ENCODE data around the gene NXNL2.

Gene NXNL2

DNA sequence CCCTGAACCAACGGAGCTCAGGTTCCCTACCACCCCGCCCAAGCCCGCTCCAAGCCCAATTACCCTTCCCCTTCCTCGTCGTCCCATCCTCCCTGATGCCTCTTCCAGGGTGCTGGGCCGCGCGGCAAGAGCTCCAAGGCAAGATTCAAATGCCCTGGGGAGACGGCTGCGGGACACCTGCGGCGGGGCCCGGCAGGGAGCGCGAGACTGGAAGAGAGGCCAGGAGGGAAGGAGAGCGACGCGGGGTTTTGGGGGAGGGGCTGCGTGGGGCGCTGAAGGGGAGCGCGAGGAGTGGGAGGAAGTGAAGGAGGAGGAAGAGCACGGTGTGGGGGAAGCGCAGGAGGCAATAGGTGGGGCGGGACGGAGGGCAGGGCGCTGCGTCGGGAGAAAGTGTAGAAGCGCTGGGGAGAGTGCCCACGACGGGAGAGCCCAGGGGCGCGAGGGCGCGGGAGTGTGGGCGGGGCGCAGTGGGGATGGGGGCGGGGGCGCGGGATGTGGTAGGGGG is 975 bp upstream of the NXNL2 start:
- ATAC-seq, result no peak

GRCh38 chr9:88535226-88536022 is 446 bp downstream of the NXNL2 start:
- no peak for ATAC-seq

- ATAC-seq, result no peak
These were observed 996 bp downstream of the NXNL2 start for GRCh38 chr9:88536023-88536324.

DNA sequence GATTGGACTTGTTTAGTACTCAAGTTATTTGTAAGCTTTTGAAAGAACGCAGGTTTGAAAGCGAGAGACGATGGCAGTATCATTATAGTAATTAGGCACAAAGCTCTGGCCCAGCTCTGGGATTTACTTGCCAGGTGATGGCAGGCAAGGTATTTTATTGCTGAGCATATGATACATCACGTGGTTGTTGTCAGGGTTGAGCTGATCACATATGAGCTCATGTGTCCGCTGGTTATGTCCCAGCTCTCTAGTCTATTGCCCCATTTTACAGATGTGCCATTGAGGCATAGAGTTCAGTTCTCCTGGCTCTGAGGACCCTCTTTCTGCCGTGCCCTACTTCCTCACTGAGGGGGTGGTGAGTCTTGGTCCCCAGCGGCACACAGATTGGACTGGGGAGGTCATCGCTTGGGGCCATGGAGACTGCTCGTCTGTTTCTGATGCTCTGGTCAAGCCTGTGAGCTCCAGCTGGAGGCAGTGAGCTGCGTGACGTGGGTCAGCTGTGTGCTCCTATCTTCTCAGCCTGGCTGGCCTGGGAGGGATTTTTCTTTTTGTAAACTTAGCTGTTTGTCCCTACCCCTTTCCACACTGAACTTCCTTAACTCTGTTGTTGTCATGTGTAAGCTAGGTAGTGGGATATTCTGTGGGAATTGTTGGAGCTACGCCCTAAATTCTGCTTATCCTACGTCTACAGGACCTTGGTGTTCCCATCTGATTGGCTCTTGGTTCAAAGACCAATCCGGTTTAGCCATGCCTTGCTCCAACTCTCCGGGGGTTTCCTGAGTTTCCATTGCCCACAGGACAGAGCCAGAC is 2.2 kb downstream of the NXNL2 start:
- ATAC-seq, result no peak

DNA sequence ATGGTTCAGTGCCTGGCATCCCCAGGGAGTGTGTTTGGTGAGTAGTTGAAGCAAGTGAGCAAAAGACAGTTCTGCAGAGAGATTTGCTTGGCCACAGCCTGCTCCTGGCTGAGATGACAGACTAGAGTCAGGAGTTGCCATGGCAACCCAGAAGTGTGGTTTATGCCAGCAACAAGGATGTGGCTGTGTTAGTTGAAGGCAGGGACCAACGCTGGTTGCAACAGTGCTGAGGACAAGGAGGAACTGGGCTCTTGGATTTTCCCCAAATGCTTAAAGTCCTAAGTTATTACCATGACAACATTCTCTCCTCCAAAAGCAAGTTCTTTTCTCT is 2.7 kb downstream of the NXNL2 start:
- ATAC-seq, result peak in 1 of 2 donors; percentile 8

GRCh38 chr9:88538311-88539085 is 3.5 kb downstream of the NXNL2 start:
- no peak for ATAC-seq

DNA sequence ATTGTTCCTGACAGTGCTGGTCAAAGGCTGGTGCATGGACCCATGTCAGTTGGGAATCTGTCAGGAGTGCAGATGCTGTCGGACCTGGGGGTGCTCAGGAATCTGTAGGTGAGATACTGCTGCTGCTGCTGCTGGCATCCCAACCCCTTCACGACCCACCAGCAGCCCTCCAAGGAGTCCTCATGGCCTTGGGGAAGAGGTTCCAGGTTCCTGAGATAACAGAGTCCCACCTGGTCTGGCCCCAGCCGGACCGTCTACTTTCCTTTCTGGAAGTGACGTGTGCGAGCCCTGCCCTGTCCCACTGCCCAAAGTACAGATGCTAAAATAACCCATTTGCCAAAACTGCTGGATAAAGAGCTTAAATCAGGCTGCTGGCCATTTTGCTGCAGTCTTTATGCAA is 4.3 kb downstream of the NXNL2 start:
- ATAC-seq, result no peak

DNA sequence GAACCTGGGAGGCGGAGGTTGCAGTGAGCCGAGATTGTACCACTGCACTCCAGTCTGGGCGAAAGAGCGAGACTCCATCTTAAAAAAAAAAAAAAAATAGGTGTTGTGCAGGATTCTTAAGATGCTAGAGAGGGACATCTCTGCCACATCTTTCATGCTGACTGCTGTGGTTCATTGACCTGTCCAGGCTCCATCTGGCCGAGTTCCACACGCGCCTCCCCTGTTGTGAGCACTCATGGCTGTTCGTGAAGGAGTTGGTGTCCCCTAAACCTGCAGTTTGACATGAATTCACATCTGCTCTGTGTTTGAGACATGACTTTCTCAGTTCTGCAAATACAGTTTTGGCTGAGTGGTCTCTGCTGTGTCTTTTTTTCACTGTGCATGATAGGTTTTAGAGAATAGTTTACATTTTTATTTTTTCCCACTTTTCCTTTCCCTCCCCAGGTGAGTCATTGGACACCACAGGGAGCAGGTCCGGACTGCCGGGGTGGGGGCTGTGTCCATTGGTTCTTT is 5.3 kb downstream of the NXNL2 start:
- no peak for ATAC-seq

DNA sequence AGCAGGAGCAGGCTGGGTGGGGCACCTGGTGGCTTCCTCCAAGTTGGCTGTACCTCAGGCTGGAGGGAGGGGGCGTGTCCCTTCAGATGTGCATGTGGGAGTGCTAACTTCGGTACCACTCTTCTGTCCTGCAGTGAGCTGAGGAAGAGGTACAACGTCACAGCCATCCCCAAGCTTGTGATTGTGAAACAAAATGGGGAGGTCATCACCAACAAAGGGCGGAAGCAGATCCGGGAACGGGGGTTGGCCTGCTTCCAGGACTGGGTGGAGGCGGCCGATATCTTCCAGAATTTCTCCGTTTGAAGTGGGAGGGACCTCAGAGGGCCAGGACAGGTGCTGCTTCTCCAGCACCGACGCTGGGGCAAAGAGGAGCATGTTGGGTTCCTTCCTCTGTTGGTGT is 9.3 kb downstream of the NXNL2 start:
- ATAC-seq, result no peak

GRCh38 chr9:88551546-88552137 is 16.7 kb downstream of the NXNL2 start:
- no peak for ATAC-seq

DNA sequence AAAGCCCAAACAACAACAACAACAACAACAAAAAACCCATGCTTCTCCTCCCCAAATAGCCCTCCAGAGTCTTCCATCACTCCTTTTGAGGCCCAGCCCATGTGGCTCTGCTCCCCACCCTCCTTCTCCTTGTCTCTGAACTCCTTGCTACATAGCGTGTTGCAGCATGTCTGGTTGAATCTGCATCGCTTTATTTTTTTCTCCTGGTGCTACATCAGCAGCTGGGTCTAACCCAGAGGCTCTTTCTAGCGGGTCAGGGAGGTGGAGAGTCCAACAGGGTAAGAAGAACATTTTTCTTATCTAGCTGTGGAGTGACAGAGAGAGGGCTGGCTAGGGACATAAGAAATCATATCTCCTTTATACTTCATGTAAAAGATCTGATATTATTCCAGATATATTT is 18.4 kb downstream of the NXNL2 start:
- no peak for ATAC-seq

DNA sequence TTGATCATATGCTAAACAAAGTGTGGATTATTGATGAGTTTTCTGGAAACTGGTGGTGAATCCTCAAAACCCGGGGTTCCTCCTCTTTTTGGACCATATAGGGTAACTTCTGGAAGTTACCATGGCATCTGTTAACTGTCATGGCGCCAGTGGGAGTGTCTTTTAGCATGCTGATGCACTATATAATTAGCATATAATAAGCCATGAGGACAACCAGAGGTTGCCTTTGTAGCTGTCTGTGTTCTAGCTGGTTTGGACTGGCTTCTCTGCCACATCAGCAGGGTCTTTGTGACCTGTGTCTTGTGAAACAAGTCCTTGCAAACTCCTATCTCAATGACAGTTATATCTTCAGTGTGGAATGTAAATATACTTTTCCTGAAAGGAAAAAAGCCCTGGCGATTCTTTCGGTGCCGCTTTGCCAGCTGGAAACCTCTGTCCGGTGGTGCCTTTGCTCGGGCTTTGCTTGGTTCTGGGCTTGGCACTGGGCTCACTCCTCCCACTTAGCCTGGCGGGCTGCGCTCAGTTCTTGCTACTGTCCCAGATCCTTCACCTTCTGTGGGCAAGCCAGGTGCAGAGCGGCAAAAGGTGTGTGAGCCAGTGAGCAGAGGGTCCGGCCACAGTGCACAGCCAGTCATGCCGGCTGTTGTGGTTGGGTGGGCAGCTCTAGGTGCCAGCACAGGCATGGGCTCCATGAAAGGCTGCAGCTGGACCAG is 20.4 kb downstream of the NXNL2 start:
- no peak for ATAC-seq

GRCh38 chr9:88559661-88560060 is 24.7 kb downstream of the NXNL2 start:
- no peak for ATAC-seq

DNA sequence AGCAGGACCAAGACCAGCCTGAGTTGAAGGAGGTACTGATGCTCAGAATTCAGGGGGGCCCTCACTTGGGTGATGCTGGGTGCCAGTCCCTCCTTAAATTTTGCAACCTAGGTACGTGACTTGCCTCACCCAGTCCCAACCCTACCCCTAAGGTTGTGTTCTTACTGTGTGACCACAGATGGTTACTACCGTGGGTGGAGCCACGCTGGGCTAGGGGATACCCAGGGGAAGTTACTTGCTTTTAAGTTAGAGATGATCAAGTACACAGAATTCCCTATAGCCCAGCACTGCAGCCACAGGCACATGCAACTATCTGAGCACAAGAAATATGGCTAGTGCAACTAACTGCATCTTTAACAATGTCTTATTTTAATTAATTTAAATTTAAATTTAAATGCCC is 32.9 kb downstream of the NXNL2 start:
- ATAC-seq, result no peak

- no peak for ATAC-seq
These were observed 36.4 kb downstream of the NXNL2 start for GRCh38 chr9:88571419-88571818.

DNA sequence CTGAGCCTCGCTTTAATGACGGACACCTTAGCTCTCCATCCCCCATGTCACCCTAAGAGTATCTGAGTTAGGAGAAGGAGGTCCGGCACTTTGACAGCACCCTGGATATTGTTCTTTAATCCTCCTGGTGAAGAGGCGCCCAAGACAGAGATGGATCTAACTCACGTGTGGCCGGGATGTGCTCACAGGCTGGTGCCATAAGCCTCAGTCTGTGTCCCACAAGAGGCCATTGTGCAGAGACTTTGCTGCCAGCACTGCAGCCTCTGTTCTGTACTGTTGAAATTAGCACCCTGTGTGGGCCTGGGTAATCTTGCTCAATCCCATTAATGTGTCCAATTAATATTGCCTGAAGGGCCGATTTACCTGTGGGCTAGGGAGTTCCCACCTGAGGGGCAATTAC is 37.7 kb downstream of the NXNL2 start:
- no peak for ATAC-seq

DNA sequence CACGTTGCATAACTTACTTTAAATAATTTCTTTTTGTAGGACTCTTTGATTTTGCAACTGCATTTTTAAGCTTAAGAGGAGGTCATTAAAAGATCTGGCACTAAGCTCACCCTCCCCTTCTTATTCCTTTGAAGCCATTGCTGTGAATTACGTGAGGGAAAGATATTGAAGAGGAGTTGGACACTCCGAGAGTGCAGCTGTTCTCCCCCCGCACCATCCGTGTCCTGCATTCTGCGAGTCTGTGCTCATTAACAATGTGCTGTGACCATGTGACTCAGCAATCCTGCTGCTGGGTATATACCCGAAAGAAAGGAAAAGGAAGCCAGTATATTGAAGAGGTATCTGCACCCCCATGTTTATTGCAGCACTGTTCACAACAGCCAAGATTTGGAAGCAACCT is 40.0 kb downstream of the NXNL2 start:
- ATAC-seq, result no peak

DNA sequence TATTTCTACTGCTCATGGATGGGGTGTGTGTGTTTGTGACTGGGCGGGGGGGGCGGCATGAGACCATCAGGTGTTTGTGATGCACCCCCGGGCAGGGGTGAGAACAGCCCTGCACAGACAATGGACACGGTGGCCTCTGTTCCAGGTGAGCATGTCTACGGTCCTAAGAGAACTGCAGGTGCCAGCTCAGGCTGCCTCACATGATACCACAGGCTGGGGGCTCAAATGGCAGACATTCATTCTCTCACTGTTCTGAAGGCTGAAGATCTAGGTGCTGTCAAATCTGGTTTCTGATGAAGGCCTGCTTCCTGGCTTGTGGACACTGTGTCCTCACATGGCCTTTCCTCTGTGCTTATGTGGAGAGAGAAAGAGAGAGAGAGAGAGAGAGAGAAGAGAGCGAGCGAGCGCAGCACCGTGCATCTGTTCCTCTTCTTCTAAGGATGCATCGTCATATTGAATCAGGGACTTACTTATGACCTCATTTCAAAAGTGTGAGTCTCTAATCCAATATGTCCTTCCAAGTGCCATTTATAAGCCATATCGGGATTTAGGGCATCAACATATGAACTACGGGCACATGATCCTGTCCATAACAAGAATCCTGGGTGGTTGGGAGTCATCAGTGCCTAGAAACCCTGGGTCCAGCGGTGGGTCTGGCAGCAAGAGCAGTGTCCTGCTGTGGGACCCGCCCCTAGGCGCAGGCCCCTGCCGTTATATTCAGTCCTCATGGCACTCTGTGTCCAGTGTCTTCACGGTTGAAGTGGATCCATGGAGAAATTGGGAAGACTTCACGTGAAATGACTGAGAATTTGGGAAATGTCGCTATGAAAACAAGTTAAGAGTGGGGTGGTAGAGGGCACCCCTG is 42.5 kb downstream of the NXNL2 start:
- ATAC-seq, result no peak

DNA sequence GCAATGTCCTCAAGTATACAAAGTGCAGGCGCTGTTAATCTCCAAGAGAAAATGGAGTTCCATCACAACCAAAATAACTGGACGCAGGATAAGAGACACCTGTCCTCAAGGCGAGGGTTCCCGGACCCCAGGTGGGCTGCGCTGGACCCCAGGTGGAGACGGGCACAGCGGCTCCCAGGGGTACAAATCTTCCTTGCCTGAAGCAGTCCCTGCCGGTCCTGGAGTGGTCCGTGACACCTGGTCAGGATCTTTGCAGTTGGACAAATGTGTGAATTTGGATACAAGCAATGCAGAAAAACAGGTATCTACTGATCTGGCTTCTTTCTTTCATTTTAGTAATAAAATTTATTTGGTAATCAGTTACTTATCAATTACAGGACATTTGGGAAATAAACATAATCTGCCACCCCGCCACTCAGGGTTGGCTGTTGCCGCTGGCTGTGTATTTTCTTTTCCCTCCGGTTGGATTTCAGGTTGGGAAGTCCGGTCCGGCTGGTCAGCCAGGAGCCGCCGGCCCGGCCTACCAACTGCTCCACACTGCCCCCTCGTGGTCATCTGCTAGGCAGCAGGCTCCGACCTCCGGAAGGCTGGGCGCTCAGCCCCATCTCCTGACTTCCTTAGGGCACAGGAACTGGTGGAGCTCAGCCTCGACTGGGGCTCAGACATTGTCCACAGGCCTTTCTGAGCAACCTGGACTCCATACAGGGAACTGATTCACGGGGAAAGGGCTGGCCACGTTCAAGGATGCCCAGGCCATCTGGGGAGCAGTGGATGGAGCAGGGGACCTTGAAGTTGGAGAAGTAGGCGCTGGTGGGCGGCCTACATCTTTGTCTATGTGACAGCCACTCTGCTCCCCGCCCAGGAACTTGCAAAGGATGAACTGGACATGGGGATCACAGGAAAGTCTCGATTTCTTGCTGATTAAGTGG is 43.4 kb downstream of the NXNL2 start:
- ATAC-seq, result peak; percentile 58 to 60
